ENCODE measurements around the gene CSF1. TPM values are rescaled to one million over a fixed set of nuclear protein-coding genes. Genes with fewer than 3 reads are reported as not detected.

Gene CSF1
- total and polyA plus RNA-seq, 2 donors (not counting 3 experiments of a cell fraction or from before 2014, with no cell fraction given): 24.5 to 28.9 TPM

DNA sequence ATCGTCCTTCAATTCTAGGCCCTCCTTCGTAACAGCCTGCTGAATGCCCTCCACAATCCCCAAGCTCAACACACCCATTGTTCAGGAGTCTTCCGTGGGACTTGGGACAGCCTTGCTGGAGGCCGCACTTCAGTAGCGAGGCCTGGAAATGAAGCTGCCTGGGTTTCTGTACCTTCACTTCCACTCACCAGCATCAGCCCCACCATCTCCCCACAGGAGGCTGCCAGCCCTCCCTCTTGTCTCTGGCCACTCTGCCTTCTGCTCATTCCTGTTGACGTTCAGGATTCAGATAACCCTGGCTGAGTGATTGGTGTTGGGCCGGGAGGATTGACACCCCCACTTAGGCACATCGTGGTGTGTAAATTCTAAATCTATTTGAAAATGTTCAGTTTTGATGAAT, 23.4 kb upstream of the CSF1 start:
- Histone ChIP-seq H3K9me1 (replicated peaks; ENCODE audit: control insufficient read depth, extremely low read depth, insufficient read depth, low read length) (no peaks in the 10 kb centered on the region), H4K20me1 (replicated peaks; ENCODE audit: control insufficient read depth, extremely low read depth, insufficient read depth, low read length) (no peaks in the 10 kb centered on the region), H3K9ac (replicated peaks; ENCODE audit: extremely low read depth, insufficient read depth, low read length) (no peak overlapping the region), H3K79me2 (ENCODE audit: control insufficient read depth, insufficient read depth, low read length) (no peaks in the 10 kb centered on the region), H3K27ac (ENCODE audit: insufficient read depth, low read depth, low read length) (no peak overlapping the region), H3K4me1 (ENCODE audit: control insufficient read depth, extremely low read depth, insufficient read depth, low read length) (peaks cover 2% of the 10 kb centered on the region), H3K4me2 (ENCODE audit: insufficient read depth, low read length) (no peak overlapping the region), H3K4me3 (replicated peaks in 1 of 3; ENCODE audit: insufficient read depth in 1 of 3, low read depth in 1 of 3, low read length in 3 of 3) (no peak overlapping the region), H2AFZ (ENCODE audit: low read depth, low read length) (no peak overlapping the region), H3K27me3 (ENCODE audit: control insufficient read depth in 2 of 2, insufficient read depth in 2 of 2, low read length in 2 of 2) (peaks cover 0 to 17% of the 10 kb centered on the region in 2 experiments), H3K9me3 (replicated peaks; ENCODE audit: control insufficient read depth, insufficient read depth, low read length) (no peaks in the 10 kb centered on the region), H3K36me3 (ENCODE audit: control insufficient read depth in 2 of 2, extremely low read depth in 1 of 2, insufficient read depth in 2 of 2, low read length in 2 of 2) (no peaks in the 10 kb centered on the region)
- FAIRE-seq (no peak), DNase-seq (ENCODE audit: low read depth, low spot score) (no peak)
- dilution Hi-C loops (cut with MboI; ENCODE audit: extremely low pct_ligation_motif_present, low sequenced_read_pairs) (no loop called here), intact Hi-C loops (cut with micrococcal nuclease) (no loop called here)
- CTCF ChIA-PET: interaction anchor here (1.4 to 1.9 kb wide), 2 partner anchors 20 to 97 kb away, joined by 3 to 7 read pairs; partner anchors contain the start of gene AHCYL1
- POLR2A ChIA-PET: no interaction called here
- no peak for TF ChIP-seq POLR2AphosphoS5 (IDR thresholded peaks at IDR 0.05; ENCODE audit: insufficient read depth, low read depth, low read length)
- TF ChIP-seq MYC (IDR thresholded peaks at IDR 0.05; ENCODE audit: low read depth, low read length): no peak
- TF ChIP-seq EZH2 (IDR thresholded peaks at IDR 0.05; ENCODE audit: borderline replicate concordance, low read depth, low read length, severe bottlenecking): no peak
- TF ChIP-seq JUN (IDR thresholded peaks at IDR 0.05; ENCODE audit: borderline replicate concordance, insufficient read depth, insufficient read length, low read depth): no peak
- TF ChIP-seq, protein P1, sequence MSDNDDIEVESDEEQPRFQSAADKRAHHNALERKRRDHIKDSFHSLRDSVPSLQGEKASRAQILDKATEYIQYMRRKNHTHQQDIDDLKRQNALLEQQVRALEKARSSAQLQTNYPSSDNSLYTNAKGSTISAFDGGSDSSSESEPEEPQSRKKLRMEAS (IDR thresholded peaks at IDR 0.05; ENCODE audit: insufficient read depth, insufficient read length): no peak
- TF ChIP-seq POLR2A (IDR thresholded peaks at IDR 0.05; ENCODE audit: low read depth, low read length): no peak
- TF ChIP-seq FOS (IDR thresholded peaks at IDR 0.05; ENCODE audit: borderline replicate concordance, insufficient read depth, low read length): no peak
- TF ChIP-seq, protein P2, sequence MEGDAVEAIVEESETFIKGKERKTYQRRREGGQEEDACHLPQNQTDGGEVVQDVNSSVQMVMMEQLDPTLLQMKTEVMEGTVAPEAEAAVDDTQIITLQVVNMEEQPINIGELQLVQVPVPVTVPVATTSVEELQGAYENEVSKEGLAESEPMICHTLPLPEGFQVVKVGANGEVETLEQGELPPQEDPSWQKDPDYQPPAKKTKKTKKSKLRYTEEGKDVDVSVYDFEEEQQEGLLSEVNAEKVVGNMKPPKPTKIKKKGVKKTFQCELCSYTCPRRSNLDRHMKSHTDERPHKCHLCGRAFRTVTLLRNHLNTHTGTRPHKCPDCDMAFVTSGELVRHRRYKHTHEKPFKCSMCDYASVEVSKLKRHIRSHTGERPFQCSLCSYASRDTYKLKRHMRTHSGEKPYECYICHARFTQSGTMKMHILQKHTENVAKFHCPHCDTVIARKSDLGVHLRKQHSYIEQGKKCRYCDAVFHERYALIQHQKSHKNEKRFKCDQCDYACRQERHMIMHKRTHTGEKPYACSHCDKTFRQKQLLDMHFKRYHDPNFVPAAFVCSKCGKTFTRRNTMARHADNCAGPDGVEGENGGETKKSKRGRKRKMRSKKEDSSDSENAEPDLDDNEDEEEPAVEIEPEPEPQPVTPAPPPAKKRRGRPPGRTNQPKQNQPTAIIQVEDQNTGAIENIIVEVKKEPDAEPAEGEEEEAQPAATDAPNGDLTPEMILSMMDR (IDR thresholded peaks at IDR 0.05; ENCODE audit: extremely low read depth in 1 of 2, insufficient read depth in 1 of 2, low read depth in 1 of 2, low read length in 2 of 2): no peak
- TF ChIP-seq GATA2 (IDR thresholded peaks at IDR 0.05; ENCODE audit: insufficient read depth, insufficient read length, low read depth, low read length): no peak
- BruUV-seq (replicated peaks): no TSS peak
